ENCODE measurements around the gene PODXL2.

DNA sequence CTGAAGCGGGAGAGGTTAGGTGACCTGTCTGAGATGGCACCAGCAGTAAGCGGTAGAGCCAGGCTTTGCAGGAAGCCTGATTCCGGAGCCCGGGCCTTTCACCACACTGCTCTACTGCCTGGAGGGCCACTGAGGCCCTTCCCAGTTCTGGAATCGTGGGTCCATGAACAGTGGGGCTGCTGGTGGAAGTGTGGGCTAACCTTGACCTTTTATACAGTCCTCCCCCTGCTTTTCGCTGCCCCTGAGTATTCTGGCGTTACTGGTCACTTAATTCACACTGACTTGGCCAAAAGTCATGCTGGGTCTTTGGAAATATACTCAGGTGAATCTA, 41.2 kb downstream of the PODXL2 start:
- TF ChIP-seq POLR2A (IDR thresholded peaks at IDR 0.05): no peak
- TF ChIP-seq, protein P1, sequence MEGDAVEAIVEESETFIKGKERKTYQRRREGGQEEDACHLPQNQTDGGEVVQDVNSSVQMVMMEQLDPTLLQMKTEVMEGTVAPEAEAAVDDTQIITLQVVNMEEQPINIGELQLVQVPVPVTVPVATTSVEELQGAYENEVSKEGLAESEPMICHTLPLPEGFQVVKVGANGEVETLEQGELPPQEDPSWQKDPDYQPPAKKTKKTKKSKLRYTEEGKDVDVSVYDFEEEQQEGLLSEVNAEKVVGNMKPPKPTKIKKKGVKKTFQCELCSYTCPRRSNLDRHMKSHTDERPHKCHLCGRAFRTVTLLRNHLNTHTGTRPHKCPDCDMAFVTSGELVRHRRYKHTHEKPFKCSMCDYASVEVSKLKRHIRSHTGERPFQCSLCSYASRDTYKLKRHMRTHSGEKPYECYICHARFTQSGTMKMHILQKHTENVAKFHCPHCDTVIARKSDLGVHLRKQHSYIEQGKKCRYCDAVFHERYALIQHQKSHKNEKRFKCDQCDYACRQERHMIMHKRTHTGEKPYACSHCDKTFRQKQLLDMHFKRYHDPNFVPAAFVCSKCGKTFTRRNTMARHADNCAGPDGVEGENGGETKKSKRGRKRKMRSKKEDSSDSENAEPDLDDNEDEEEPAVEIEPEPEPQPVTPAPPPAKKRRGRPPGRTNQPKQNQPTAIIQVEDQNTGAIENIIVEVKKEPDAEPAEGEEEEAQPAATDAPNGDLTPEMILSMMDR (IDR thresholded peaks at IDR 0.05): no peak
